Spleen (tissue), 11 donors: ENCODE data around the gene KRT78. TPM values are rescaled to one million over a fixed set of nuclear protein-coding genes. Genes with fewer than 3 reads are reported as not detected.

Source experiments
- DNase-seq: peaks from one replicate; pipeline ENCODE4 v3.0.0-alpha.2; 2020
- H3K27ac ChIP-seq, 8 donors: fragments of 200-600 bp; sonication (generic) in 7 of 8; 1 replicate in 4 of 8; 2 replicates in 4 of 8; pipeline versions ENCODE4 v1.5.0 to v1.8.0; 2016 to 2021; ENCODE audit warnings: inconsistent platforms in 4 of 8, mild to moderate bottlenecking in 4 of 8, moderate library complexity in 1 of 8
- H3K27me3 ChIP-seq, 7 donors: fragments of 200-600 bp; sonication (generic) in 6 of 7; replicated peaks in 1 of 7; 1 replicate in 4 of 7; 2 replicates in 3 of 7; pipeline versions ENCODE4 v1.5.0 to v1.8.0; 2016 to 2021; ENCODE audit warnings: inconsistent platforms in 3 of 7, mild to moderate bottlenecking in 1 of 7
- H3K36me3 ChIP-seq, 6 donors: fragments of 200-600 bp; sonication (generic) in 5 of 6; 1 replicate in 4 of 6; 2 replicates in 2 of 6; pipeline versions ENCODE4 v1.5.0 to v1.8.0; 2016 to 2021; ENCODE audit warnings: inconsistent platforms in 2 of 6
- H3K4me1 ChIP-seq, 6 donors: fragments of 200-600 bp; sonication (generic) in 5 of 6; 1 replicate in 3 of 6; 2 replicates in 3 of 6; pipeline versions ENCODE4 v1.5.0 to v1.8.0; 2016 to 2021; ENCODE audit warnings: inconsistent platforms in 3 of 6
- H3K4me3 ChIP-seq, 8 donors: fragments of 200-600 bp; sonication (generic) in 7 of 8; 1 replicate in 4 of 8; 2 replicates in 4 of 8; pipeline versions ENCODE4 v1.5.0 to v1.8.0; 2016 to 2021; ENCODE audit warnings: inconsistent platforms in 4 of 8, mild to moderate bottlenecking in 4 of 8, moderate library complexity in 2 of 8
- H3K9me3 ChIP-seq, 8 donors: fragments of 200-600 bp; sonication (generic) in 7 of 8; 1 replicate in 4 of 8; 2 replicates in 4 of 8; pipeline versions ENCODE4 v1.5.0 to v1.8.0; 2016 to 2021; ENCODE audit warnings: inconsistent platforms in 4 of 8
- POLR2A ChIP-seq, 3 donors: fragments of 450-650 bp; IDR thresholded peaks; one replicate each; pipeline ENCODE4 v1.5.1; 2017; ENCODE audit warnings: antibody characterized with exemption in 3 of 3, mild to moderate bottlenecking in 1 of 3
- POLR2AphosphoS5 ChIP-seq, 3 donors: sonication (generic); formaldehyde crosslinking; IDR thresholded peaks; one replicate each; pipeline ENCODE4 v1.5.1; 2017; ENCODE audit warnings: antibody characterized with exemption in 3 of 3
- WGBS, 5 donors: extraction: QIAGEN DNeasy Blood & Tissue Kit in 3 of 5; methylation state at CpG; one replicate each; pipeline versions ENCODE4 v1.1.5 to v1.1.7; 2013 to 2018; 5-methylcytosine and 5-hydroxymethylcytosine counted together
- intact Hi-C: fragments of 100-400 bp; cut with DNase I; formaldehyde crosslinking; loops from one replicate; pipeline ENCODE4 v1.15.0; 2023; ENCODE audit warnings: low total_unique reads
- polyA plus RNA-seq, 3 donors: library from polyadenylated mRNA; stranded (reverse); fragments of 200-250 nt; gene quantifications; one replicate each; pipeline ENCODE4 v1.2.1, GENCODE V29; 2013
- total RNA-seq, 7 donors: library from RNA; depleted of rRNA in 3 of 7; stranded (reverse); fragments of >200 nt in 3 of 7; fragmentation: NEBNext Ultra II Directional in 4 of 7; extraction: Animal tissue kit (Norgen Biotek cat#: 25700) in 4 of 7; gene quantifications; one replicate each; pipeline versions ENCODE4 v1.1.0 to v1.2.1, GENCODE V29; 2016 to 2021
- TF ChIP-seq, protein P1 (sequence below), 11 experiments: fragments of 200-600 bp in 7 of 11; fragments of 450-650 bp in 4 of 11; sonication (generic) in 4 of 11; IDR thresholded peaks in 8 of 11; conservative IDR thresholded peaks in 3 of 11; 1 replicate in 7 of 11; 2 replicates in 4 of 11; pipeline versions ENCODE4 v1.4.0 to v1.8.0; 2016 to 2021; ENCODE audit warnings: antibody characterized with exemption in 11 of 11, inconsistent platforms in 4 of 11, mild to moderate bottlenecking in 1 of 11
- donor health status: healthy with polysubstance abuse.
- donor health status: DM: no; HTN: no; CAD: no; lungs with moderate emphysema.
- donor health status: DM: no; HTN: no; CAD: no.
- donor health status: Bipolar disorder and iron deficiency.
- donor health status: healthy.
- donor health status: DM: no; HTN: no; CAD: no.
- donor health status: DM: yes; HTN: yes; CAD: no.

KRT78 gene
- total and polyA plus RNA-seq, 10 donors: 0.24 to 0.83 TPM; not detected in 8

GRCh38 chr12:52800259-52800917 is 48.4 kb downstream of the KRT78 start:
- WGBS, 5 donors: 69 to 83% (median 72%) methylated on average over 1 of the region's 1 CpG
- peaks cover 0 to 5% (median 0%) of the 10 kb centered on the region in 7 donors for H3K27me3 ChIP-seq
- no peak overlapping the region for H3K27ac ChIP-seq
- no peaks in the 10 kb centered on the region for H3K36me3 ChIP-seq
- DNase-seq: peak; percentile 14
- no peak overlapping the region for H3K4me3 ChIP-seq
- intact Hi-C loops: no loop called here
- no peaks in the 10 kb centered on the region for H3K4me1 ChIP-seq
- no peaks in the 10 kb centered on the region for H3K9me3 ChIP-seq
- TF ChIP-seq POLR2A (IDR thresholded peaks at IDR 0.05) (no peak), POLR2AphosphoS5 (IDR thresholded peaks at IDR 0.05) (no peak)
- TF ChIP-seq, protein P1, sequence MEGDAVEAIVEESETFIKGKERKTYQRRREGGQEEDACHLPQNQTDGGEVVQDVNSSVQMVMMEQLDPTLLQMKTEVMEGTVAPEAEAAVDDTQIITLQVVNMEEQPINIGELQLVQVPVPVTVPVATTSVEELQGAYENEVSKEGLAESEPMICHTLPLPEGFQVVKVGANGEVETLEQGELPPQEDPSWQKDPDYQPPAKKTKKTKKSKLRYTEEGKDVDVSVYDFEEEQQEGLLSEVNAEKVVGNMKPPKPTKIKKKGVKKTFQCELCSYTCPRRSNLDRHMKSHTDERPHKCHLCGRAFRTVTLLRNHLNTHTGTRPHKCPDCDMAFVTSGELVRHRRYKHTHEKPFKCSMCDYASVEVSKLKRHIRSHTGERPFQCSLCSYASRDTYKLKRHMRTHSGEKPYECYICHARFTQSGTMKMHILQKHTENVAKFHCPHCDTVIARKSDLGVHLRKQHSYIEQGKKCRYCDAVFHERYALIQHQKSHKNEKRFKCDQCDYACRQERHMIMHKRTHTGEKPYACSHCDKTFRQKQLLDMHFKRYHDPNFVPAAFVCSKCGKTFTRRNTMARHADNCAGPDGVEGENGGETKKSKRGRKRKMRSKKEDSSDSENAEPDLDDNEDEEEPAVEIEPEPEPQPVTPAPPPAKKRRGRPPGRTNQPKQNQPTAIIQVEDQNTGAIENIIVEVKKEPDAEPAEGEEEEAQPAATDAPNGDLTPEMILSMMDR (IDR thresholded peaks at IDR 0.05 in 8 of 11, conservative IDR thresholded peaks at IDR 0.05 in 3 of 11): no peak

DNA sequence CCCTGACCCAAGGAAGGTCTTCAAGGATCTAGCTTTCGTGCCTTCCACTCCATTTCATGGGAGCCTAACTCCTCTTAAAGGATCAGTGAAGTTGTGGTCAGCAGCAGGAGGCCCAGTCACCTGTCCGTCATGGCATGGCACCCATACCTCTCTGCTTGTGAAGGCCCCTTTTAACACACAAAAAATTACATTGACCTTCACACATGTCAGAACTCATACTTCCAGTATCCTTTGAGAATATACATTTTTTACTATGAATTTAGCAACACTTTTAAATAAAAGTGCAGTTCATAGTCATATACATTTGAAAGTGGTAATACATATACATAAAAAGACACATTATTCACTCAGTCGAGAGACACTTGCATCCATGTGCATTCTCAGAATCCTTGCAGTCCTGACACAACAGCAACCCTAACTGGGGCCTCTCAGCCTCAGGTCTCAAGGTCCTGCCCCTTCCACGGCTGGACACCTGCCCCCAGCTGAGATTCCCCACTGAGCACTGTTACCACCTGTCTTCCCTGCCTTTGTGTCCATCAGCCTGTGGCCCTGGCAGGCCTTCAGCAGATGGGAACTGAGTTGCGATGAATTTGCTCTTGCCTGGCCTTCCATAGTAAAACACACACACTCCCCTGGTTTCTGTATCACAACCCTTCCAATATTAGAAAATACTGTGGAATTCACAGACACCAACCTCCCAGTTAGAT is 49.1 kb downstream of the KRT78 start:
- Histone ChIP-seq H3K9me3 (no peaks in the 10 kb centered on the region), H3K27ac (no peak overlapping the region), H3K4me1 (no peaks in the 10 kb centered on the region), H3K4me3 (no peak overlapping the region), H3K36me3 (no peaks in the 10 kb centered on the region), H3K27me3 (peaks cover 0 to 6% (median 0%) of the 10 kb centered on the region in 7 donors)
- TF ChIP-seq POLR2AphosphoS5 (IDR thresholded peaks at IDR 0.05): no peak
- TF ChIP-seq, protein P1 (IDR thresholded peaks at IDR 0.05 in 8 of 11, conservative IDR thresholded peaks at IDR 0.05 in 3 of 11): no peak
- no peak for TF ChIP-seq POLR2A (IDR thresholded peaks at IDR 0.05)
- 61 to 81% (median 79%) methylated on average over 4 to 5 of the region's 5 CpGs for WGBS, 5 donors
- intact Hi-C loops: no loop called here
- DNase-seq: peak; percentile 29

DNA sequence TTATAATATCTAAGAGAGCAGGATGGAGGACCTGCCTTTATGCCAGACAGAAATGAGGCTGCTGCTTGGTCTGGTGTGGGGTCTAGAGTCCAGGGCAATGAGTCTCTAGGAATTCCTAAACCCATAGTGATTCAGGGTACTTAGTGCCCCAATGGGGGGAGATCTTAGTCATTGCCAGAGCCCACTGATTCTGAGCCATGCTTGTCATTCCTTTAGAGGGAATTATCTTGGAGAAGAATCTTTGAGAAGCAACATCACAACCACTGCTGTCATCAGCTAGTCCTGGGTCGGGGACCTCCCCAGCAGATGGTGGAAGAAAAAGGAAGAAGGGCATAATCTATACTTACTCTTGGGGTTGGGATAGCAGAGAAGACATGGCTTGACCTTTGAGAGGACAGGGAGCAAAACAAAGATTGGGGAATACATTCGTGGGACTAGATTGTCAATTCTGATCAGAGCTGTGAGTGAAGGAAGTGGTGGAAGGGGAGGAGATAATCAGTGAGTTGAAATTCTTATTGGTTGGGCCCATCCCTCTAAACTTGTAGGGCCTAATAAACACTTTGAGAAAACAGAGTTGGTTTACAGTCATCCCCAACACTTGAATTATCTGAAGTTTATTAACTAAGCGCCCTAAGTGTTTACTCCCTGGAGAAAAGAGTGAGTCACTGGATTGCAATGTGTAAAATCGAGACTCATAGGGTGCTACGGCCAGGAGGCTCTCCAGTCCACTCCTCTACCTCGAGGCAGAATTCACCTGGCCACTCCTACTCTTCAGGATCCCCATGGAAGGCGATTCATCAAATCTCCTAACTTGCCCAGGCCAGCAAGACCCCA is 49.9 kb downstream of the KRT78 start:
- intact Hi-C loops: no loop called here
- H3K27ac ChIP-seq: no peak overlapping the region
- H3K27me3 ChIP-seq: peaks cover 0 to 6% (median 0%) of the 10 kb centered on the region in 7 donors
- DNase-seq: peak; percentile 9
- TF ChIP-seq, protein P1 (IDR thresholded peaks at IDR 0.05 in 8 of 11, conservative IDR thresholded peaks at IDR 0.05 in 3 of 11): no peak
- TF ChIP-seq POLR2AphosphoS5 (IDR thresholded peaks at IDR 0.05): no peak
- TF ChIP-seq POLR2A (IDR thresholded peaks at IDR 0.05): no peak
- WGBS, 5 donors: 51 to 68% (median 54%) methylated on average over 7 of the region's 7 CpGs
- H3K4me3 ChIP-seq: no peak overlapping the region
- H3K9me3 ChIP-seq: no peaks in the 10 kb centered on the region
- H3K36me3 ChIP-seq: no peaks in the 10 kb centered on the region
- no peaks in the 10 kb centered on the region for H3K4me1 ChIP-seq
